ENCODE measurements around the gene COL6A1.

The COL6A1 gene

DNA sequence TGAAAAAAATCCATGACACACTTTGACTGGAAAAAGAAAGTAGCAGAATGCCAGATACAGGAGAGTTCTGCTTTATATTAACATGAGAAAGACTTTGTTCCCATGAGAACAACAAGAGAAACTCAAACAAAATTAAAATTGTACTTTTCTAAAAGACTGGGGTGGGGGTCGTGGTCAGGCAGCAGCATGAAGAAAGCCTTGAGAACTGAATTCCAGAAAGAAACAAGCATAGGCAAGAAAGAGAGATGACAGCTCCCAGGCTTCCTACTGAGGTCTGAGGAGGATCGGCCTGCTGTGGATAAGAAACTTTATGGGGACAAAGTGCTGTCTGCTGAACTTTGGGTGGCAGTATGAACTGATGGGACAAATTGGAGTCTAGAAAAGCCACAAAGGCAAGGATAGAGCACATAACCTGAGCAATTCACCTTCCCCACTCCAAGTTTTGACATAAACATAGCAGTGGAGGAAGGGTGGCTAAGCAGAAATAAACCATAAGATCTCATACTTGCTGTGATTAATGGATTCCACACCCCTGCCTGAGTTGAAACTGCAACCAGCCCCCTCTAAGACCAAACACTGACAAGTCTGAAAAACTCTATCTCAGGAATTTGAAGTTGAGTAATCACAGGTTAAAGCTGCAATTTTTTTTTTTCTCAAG, 43.7 kb downstream of the COL6A1 start:
- TF ChIP-seq SUZ12 (IDR thresholded peaks at IDR 0.05; ENCODE audit: extremely low read depth, insufficient read depth, insufficient read length) (no peak), ZNF274 (IDR thresholded peaks at IDR 0.05; ENCODE audit: low read depth, low read length) (no peak), YY1 (IDR thresholded peaks at IDR 0.05; ENCODE audit: insufficient read depth, insufficient read length) (no peak)
- peaks cover 13% of the 10 kb centered on the region for H3K9me3 ChIP-seq (ENCODE audit: insufficient read depth, low read length)
- H3K27me3 ChIP-seq (ENCODE audit: insufficient read depth, insufficient read length) = peaks cover 3% of the 10 kb centered on the region
- H3K36me3 ChIP-seq (ENCODE audit: insufficient read depth, insufficient read length, low read length) = no peaks in the 10 kb centered on the region
- no peak for DNase-seq (ENCODE audit: low read depth, low spot score)
- H3K4me3 ChIP-seq (ENCODE audit: insufficient read length, low read depth) = no peak overlapping the region
- no peaks in the 10 kb centered on the region for H3K4me1 ChIP-seq (ENCODE audit: insufficient read depth, insufficient read length)
- no peak overlapping the region for H3K9ac ChIP-seq (ENCODE audit: insufficient read length, low read depth)

DNA sequence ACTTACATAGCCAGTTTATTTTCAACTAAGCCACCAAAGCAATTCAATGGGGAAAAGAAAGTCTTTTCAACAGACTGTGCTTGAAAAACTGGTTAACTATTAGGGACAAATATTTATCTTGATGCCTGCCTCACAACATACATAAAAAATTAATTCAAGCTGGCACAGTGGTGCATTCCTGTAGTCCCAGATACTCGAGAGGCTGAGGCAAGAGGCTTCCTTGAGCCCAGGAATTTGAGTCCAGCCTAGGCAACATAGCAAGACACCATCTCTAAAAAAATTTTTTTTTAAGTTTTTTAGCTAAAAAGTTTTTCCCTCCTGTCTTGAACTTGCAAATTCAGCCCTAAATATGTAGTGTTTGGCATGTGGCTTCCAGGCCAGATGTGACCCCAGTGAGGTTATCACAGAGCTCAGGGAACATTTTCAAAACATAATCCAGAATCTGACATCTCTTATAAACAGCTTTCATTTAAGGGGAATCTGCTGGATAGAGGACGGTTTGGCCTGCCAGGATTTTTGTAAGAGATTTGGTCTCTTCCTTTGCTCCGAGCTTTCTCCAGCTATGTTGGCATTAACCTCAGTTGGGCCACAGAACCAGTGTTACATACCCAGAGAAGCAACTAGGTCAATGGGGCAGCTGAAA, 46.4 kb downstream of the COL6A1 start:
- no peak overlapping the region for H3K4me3 ChIP-seq (ENCODE audit: insufficient read length, low read depth)
- no peaks in the 10 kb centered on the region for H3K36me3 ChIP-seq (ENCODE audit: insufficient read depth, insufficient read length, low read length)
- peaks cover 3% of the 10 kb centered on the region for H3K27me3 ChIP-seq (ENCODE audit: insufficient read depth, insufficient read length)
- peaks cover 17% of the 10 kb centered on the region for H3K9me3 ChIP-seq (ENCODE audit: insufficient read depth, low read length)
- DNase-seq (ENCODE audit: low read depth, low spot score) = no peak
- TF ChIP-seq ZNF274 (IDR thresholded peaks at IDR 0.05; ENCODE audit: low read depth, low read length) (no peak), YY1 (IDR thresholded peaks at IDR 0.05; ENCODE audit: insufficient read depth, insufficient read length) (no peak), SUZ12 (IDR thresholded peaks at IDR 0.05; ENCODE audit: extremely low read depth, insufficient read depth, insufficient read length) (no peak)
- H3K9ac ChIP-seq (ENCODE audit: insufficient read length, low read depth) = no peak overlapping the region
- H3K4me1 ChIP-seq (ENCODE audit: insufficient read depth, insufficient read length) = no peaks in the 10 kb centered on the region

DNA sequence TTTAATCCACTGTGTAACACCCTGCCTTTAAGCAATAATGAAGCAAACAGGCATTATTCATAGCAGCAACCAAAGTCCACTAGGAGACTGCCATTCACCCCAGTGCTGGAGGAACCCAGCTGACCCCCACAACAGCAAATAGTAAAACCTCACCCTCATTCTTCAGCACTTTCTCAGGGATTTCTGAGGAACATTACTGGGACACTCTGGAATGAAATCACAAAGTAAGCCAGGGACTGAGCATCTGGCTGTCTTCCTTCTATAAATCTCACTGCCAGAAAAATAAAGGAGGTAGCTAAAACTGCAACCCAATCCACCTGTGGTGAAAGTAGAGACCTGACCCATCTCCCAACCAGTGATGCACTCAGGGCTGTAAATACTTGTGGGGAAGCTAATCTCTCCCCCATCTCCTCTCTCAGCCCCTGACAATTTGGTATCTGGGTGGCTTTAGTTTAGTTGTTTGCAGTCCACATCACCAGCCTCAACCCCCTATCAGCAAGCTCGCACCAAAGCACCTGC, 47.1 kb downstream of the COL6A1 start:
- no peaks in the 10 kb centered on the region for H3K4me1 ChIP-seq (ENCODE audit: insufficient read depth, insufficient read length)
- no peak overlapping the region for H3K9ac ChIP-seq (ENCODE audit: insufficient read length, low read depth)
- no peak overlapping the region for H3K4me3 ChIP-seq (ENCODE audit: insufficient read length, low read depth)
- TF ChIP-seq YY1 (IDR thresholded peaks at IDR 0.05; ENCODE audit: insufficient read depth, insufficient read length) (no peak), SUZ12 (IDR thresholded peaks at IDR 0.05; ENCODE audit: extremely low read depth, insufficient read depth, insufficient read length) (no peak), ZNF274 (IDR thresholded peaks at IDR 0.05; ENCODE audit: low read depth, low read length) (no peak)
- H3K36me3 ChIP-seq (ENCODE audit: insufficient read depth, insufficient read length, low read length) = no peaks in the 10 kb centered on the region
- DNase-seq (ENCODE audit: low read depth, low spot score) = no peak
- H3K27me3 ChIP-seq (ENCODE audit: insufficient read depth, insufficient read length) = no peaks in the 10 kb centered on the region
- H3K9me3 ChIP-seq (ENCODE audit: insufficient read depth, low read length) = peaks cover 17% of the 10 kb centered on the region

DNA sequence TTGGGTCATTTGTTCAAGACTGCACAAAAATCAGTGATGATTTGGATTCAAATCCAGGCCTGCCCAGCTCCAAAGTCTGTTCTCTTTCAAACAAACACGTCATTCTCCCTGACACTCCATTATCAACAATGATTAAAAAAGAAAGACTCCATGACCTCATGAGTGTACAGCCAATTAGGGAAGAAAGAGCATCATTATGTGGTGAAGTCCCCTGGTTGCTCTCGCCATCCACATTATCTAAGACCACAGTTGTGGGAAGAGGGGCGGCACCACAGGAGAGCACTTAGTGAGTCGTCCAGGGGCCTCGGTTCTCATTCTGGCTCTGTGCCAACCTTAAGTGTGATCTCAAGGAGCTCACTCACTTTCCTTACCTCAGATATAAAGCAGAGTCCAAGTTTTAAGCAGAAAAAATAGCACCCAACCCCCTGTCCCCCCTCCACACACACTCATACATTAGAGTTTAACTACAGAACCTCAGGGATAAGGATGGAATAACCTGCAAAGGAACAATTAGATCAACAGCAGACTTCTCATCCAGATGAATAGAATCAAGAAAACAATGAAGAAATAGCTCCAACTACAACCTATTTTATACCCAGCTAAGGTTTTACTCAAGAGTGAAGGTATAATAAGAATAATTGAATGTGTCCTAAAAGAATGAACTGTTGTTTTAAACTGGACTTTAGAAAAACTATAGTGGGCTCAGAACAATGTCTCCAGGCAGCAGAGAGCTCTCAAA, 47.8 kb downstream of the COL6A1 start:
- Histone ChIP-seq H3K36me3 (ENCODE audit: insufficient read depth, insufficient read length, low read length) (no peaks in the 10 kb centered on the region), H3K4me3 (ENCODE audit: insufficient read length, low read depth) (no peak overlapping the region), H3K27me3 (ENCODE audit: insufficient read depth, insufficient read length) (no peaks in the 10 kb centered on the region), H3K9ac (ENCODE audit: insufficient read length, low read depth) (no peak overlapping the region), H3K9me3 (ENCODE audit: insufficient read depth, low read length) (peaks cover 17% of the 10 kb centered on the region), H3K4me1 (ENCODE audit: insufficient read depth, insufficient read length) (no peaks in the 10 kb centered on the region)
- DNase-seq (ENCODE audit: low read depth, low spot score) = no peak
- no peak for TF ChIP-seq ZNF274 (IDR thresholded peaks at IDR 0.05; ENCODE audit: low read depth, low read length)
- TF ChIP-seq SUZ12 (IDR thresholded peaks at IDR 0.05; ENCODE audit: extremely low read depth, insufficient read depth, insufficient read length) = no peak
- no peak for TF ChIP-seq YY1 (IDR thresholded peaks at IDR 0.05; ENCODE audit: insufficient read depth, insufficient read length)

DNA sequence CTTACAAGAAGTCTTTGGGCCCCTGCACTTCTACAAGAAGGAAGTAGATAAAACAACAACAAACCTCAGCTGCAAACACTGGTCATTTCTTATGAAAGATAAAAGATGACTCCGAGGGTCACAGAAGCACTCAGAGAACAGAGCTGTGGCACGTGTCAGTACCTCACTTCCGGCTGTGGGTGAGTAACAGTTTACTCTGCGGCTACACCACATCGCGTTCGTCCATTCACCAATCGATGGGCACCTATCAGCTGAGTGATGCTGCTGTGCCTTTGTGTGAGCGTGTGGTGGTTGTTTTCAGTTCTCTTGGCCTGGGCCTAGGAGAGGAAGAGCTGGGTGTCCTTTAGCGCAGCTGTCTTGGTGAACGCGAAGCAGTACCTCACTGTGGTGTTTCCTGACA, 49.9 kb downstream of the COL6A1 start:
- H3K9ac ChIP-seq (ENCODE audit: insufficient read length, low read depth) = no peak overlapping the region
- TF ChIP-seq SUZ12 (IDR thresholded peaks at IDR 0.05; ENCODE audit: extremely low read depth, insufficient read depth, insufficient read length) (no peak), YY1 (IDR thresholded peaks at IDR 0.05; ENCODE audit: insufficient read depth, insufficient read length) (no peak), ZNF274 (IDR thresholded peaks at IDR 0.05; ENCODE audit: low read depth, low read length) (no peak)
- peaks cover 4% of the 10 kb centered on the region for H3K4me1 ChIP-seq (ENCODE audit: insufficient read depth, insufficient read length)
- no peak for DNase-seq (ENCODE audit: low read depth, low spot score)
- no peak overlapping the region for H3K4me3 ChIP-seq (ENCODE audit: insufficient read length, low read depth)
- no peaks in the 10 kb centered on the region for H3K36me3 ChIP-seq (ENCODE audit: insufficient read depth, insufficient read length, low read length)
- no peaks in the 10 kb centered on the region for H3K27me3 ChIP-seq (ENCODE audit: insufficient read depth, insufficient read length)
- H3K9me3 ChIP-seq (ENCODE audit: insufficient read depth, low read length) = peaks cover 17% of the 10 kb centered on the region

DNA sequence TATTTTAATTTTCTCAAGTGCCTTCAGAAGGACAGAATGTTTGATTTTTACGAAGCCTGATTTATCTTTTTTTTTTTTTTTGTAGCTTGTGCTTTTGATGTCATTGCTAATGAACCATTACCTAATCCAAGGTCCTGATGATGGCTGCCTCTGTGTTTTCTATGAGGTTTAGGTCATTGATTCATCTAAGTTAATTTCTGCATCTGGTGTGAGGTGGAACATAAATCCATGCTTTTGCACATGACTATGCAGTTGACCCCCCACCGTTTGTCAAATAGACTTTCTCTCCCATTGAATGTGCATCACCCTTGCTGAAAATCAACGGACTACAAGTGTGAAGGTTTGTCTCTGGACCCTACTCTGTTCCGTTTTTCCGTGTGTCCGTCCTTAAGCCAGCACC, 50.5 kb downstream of the COL6A1 start:
- no peak for DNase-seq (ENCODE audit: low read depth, low spot score)
- Histone ChIP-seq H3K36me3 (ENCODE audit: insufficient read depth, insufficient read length, low read length) (no peaks in the 10 kb centered on the region), H3K9ac (ENCODE audit: insufficient read length, low read depth) (no peak overlapping the region), H3K27me3 (ENCODE audit: insufficient read depth, insufficient read length) (no peaks in the 10 kb centered on the region), H3K9me3 (ENCODE audit: insufficient read depth, low read length) (peaks cover 17% of the 10 kb centered on the region), H3K4me3 (ENCODE audit: insufficient read length, low read depth) (no peak overlapping the region), H3K4me1 (ENCODE audit: insufficient read depth, insufficient read length) (peaks cover 5% of the 10 kb centered on the region)
- no peak for TF ChIP-seq YY1 (IDR thresholded peaks at IDR 0.05; ENCODE audit: insufficient read depth, insufficient read length)
- no peak for TF ChIP-seq ZNF274 (IDR thresholded peaks at IDR 0.05; ENCODE audit: low read depth, low read length)
- no peak for TF ChIP-seq SUZ12 (IDR thresholded peaks at IDR 0.05; ENCODE audit: extremely low read depth, insufficient read depth, insufficient read length)
